Upper lobe of right lung (tissue), 1 donor: ENCODE measurements around the gene RIN3. TPM values are rescaled to one million over a fixed set of nuclear protein-coding genes. Genes with fewer than 3 reads are reported as not detected.

Experiments used
- ATAC-seq: fragments of 200-7000 bp; cut with Tn5 transposase; one replicate; pipeline ENCODE4 v1.9.1; 2020; ENCODE audit warnings: mild to moderate bottlenecking, moderate library complexity
- DNase-seq: peaks from one replicate; pipeline ENCODE4 v3.0.0-alpha.2; 2020
- H3K27ac ChIP-seq: fragments of 200-600 bp; one replicate; pipeline ENCODE4 v1.8.0; 2022
- H3K27me3 ChIP-seq: fragments of 200-600 bp; one replicate; pipeline ENCODE4 v1.8.0; 2022; ENCODE audit warnings: mild to moderate bottlenecking
- H3K36me3 ChIP-seq: fragments of 200-600 bp; one replicate; pipeline ENCODE4 v1.8.0; 2022
- H3K4me1 ChIP-seq: fragments of 200-600 bp; one replicate; pipeline ENCODE4 v1.8.0; 2022
- H3K4me3 ChIP-seq: fragments of 200-600 bp; one replicate; pipeline ENCODE4 v1.8.0; 2022; ENCODE audit warnings: mild to moderate bottlenecking
- H3K9me3 ChIP-seq: fragments of 200-600 bp; one replicate; pipeline ENCODE4 v1.8.0; 2022
- intact Hi-C: fragments of 100-400 bp; cut with DNase I; formaldehyde crosslinking; loops from one replicate; pipeline ENCODE4 v1.11.0; 2022
- total RNA-seq: library from RNA; stranded (reverse); fragmentation: NEBNext Ultra II Directional; extraction: Animal tissue kit (Norgen Biotek cat#: 25700); gene quantifications from one replicate; pipeline ENCODE4 v1.2.1, GENCODE V29; 2021
- TF ChIP-seq, protein P1 (sequence below): fragments of 200-600 bp; IDR thresholded peaks from one replicate; pipeline ENCODE4 v1.8.0; 2022; ENCODE audit warnings: antibody characterized with exemption
- donor health status: DM: no; HTN: yes; CAD: no; lungs with severe emphysema.

Gene RIN3
- total RNA-seq, 1 donor from 2014 or later, result 56.0 TPM

DNA sequence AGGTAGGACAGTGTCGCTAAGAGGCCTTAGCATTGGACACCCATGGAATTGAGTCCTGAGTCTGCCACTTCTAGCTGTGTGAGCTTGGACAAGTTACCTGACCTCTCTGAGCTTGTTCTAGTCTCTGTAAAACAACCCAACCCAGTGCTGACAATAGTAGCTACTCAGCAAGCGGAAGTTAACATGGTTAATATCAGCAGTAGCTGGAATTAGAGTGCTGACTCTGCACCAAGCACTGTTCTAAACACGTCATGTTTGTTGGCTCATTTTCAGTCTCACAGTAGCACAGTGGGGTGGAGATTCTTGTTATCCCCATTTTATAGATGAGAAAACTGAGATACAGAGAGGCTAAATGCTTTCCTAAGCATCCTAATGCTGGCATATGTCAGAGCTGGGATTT lies 47.5 kb upstream of the RIN3 start:
- DNase-seq, result no peak
- Histone ChIP-seq H3K9me3 (no peaks in the 10 kb centered on the region), H3K27me3 (no peaks in the 10 kb centered on the region), H3K36me3 (no peaks in the 10 kb centered on the region), H3K4me1 (peaks cover 11% of the 10 kb centered on the region), H3K4me3 (no peak overlapping the region), H3K27ac (no peak overlapping the region)
- TF ChIP-seq, protein P1, sequence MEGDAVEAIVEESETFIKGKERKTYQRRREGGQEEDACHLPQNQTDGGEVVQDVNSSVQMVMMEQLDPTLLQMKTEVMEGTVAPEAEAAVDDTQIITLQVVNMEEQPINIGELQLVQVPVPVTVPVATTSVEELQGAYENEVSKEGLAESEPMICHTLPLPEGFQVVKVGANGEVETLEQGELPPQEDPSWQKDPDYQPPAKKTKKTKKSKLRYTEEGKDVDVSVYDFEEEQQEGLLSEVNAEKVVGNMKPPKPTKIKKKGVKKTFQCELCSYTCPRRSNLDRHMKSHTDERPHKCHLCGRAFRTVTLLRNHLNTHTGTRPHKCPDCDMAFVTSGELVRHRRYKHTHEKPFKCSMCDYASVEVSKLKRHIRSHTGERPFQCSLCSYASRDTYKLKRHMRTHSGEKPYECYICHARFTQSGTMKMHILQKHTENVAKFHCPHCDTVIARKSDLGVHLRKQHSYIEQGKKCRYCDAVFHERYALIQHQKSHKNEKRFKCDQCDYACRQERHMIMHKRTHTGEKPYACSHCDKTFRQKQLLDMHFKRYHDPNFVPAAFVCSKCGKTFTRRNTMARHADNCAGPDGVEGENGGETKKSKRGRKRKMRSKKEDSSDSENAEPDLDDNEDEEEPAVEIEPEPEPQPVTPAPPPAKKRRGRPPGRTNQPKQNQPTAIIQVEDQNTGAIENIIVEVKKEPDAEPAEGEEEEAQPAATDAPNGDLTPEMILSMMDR, result no peak
- peak; percentile 66 for ATAC-seq
- intact Hi-C loops, result no loop called here

DNA sequence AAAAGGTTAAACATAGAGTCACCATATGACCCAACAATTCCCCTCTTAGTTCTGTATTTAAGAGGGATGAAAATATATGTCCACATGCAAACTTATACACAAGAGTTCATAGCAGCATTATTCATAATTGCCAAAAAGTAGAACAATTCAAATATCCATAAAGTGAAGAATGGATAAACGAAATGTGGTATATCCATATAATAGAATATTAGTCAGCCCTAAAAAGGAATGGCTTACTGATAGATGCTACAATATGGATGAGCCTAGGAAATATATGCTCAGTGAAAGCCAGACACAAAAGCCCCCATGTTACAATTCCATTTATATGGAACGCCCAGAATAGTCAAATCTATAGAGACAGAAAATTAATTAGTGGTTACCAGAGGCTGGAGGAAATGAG lies 44.1 kb upstream of the RIN3 start:
- ATAC-seq (no peak), DNase-seq (no peak)
- H3K27me3 ChIP-seq, result no peaks in the 10 kb centered on the region
- H3K4me1 ChIP-seq, result peaks cover 11% of the 10 kb centered on the region
- intact Hi-C loops, result no loop called here
- TF ChIP-seq, protein P1, result no peak
- no peaks in the 10 kb centered on the region for H3K9me3 ChIP-seq
- no peak overlapping the region for H3K27ac ChIP-seq
- H3K36me3 ChIP-seq, result no peaks in the 10 kb centered on the region
- no peak overlapping the region for H3K4me3 ChIP-seq

DNA sequence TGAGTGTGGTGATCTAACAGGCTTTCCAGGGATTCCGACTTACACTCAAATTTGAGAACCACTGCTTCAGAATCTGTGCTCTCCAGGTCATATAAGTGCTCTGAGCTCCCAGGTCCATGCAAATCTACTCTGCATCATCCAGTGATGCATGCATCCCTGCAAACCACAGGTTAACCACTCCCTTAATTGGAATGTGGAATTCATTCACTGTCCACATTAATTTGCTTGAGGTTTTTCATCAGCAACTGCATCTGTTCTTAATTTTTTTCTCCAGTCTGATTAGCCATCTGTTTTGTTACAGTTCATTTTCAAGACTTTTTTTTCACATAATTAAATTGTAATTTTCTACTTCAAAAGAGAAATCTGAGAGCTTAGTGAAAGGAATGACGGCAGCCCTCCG lies 43.4 kb upstream of the RIN3 start:
- DNase-seq, result no peak
- ATAC-seq, result no peak
- TF ChIP-seq, protein P1, result no peak
- Histone ChIP-seq H3K36me3 (no peaks in the 10 kb centered on the region), H3K27ac (no peak overlapping the region), H3K4me3 (no peak overlapping the region), H3K27me3 (no peaks in the 10 kb centered on the region), H3K9me3 (no peaks in the 10 kb centered on the region), H3K4me1 (peaks cover 11% of the 10 kb centered on the region)
- intact Hi-C loops, result no loop called here

DNA sequence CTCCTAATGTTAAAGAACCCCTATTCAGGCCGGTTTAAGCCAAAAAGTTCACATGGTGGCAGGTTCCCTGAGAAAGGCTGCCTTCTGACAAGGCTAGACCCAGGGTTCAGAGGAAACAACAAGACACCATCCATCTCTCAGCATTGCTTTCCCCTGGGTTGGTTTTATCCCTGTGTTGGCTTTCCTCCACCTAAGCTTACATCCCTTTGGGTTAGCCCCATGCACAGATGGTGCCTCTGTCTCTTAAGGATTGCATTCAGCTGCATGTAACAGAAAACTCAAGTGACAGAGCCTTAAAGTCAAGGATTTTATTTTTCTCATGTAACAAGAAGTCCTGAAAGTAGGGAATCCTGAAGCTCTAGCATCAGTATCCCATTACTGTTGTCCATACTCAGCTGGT lies 42.8 kb upstream of the RIN3 start:
- peaks cover 11% of the 10 kb centered on the region for H3K4me1 ChIP-seq
- H3K9me3 ChIP-seq, result no peaks in the 10 kb centered on the region
- ATAC-seq, result no peak
- intact Hi-C loops, result no loop called here
- TF ChIP-seq, protein P1, result no peak
- no peaks in the 10 kb centered on the region for H3K27me3 ChIP-seq
- H3K27ac ChIP-seq, result no peak overlapping the region
- DNase-seq, result no peak
- H3K4me3 ChIP-seq, result no peak overlapping the region
- H3K36me3 ChIP-seq, result no peaks in the 10 kb centered on the region

DNA sequence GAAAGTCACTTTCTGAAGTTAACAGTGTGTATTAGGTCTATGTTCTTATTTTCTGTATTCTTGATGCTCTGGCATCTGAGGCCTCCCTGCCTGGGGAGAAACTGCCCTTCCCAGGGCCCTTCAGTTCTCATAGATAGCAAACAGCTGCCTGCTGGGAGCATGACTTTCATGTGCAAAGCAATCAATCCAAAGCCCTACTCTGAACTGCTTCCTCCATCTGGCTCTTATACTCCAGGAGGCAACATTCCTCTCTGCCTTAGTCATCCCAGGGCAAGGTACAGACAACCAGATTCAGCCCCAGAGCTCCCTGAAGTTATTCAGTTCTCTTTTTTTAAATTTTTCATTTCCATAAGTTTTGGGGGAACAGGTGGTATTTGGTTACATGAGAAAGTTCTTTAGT lies 41.7 kb upstream of the RIN3 start:
- no peaks in the 10 kb centered on the region for H3K36me3 ChIP-seq
- H3K4me3 ChIP-seq, result no peak overlapping the region
- H3K27ac ChIP-seq, result no peak overlapping the region
- ATAC-seq (no peak), DNase-seq (no peak)
- H3K4me1 ChIP-seq, result peaks cover 11% of the 10 kb centered on the region
- TF ChIP-seq, protein P1, result no peak
- intact Hi-C loops, result no loop called here
- H3K27me3 ChIP-seq, result no peaks in the 10 kb centered on the region
- no peaks in the 10 kb centered on the region for H3K9me3 ChIP-seq

DNA sequence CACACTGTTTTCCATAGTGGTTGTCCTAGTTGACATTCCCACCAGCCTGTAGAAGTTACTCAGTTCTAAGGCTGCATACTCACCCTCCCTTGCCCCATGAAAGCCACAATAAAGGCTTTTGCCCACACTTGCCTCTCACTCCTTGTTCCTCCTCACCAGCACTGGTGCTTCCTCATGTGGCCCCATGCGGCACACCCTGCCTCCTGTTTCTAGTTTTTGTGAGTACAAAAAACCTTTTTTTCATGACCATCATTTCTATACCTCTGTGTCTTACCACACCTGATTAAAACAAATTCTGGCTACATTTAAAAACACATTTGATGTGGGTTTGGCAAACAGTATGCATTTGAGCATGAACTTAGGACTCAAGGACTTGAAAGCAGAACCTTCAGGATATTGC lies 40.7 kb upstream of the RIN3 start:
- Histone ChIP-seq H3K36me3 (no peaks in the 10 kb centered on the region), H3K27me3 (no peaks in the 10 kb centered on the region), H3K4me1 (peaks cover 11% of the 10 kb centered on the region), H3K27ac (no peak overlapping the region), H3K4me3 (no peak overlapping the region), H3K9me3 (no peaks in the 10 kb centered on the region)
- ATAC-seq (peak; percentile 90), DNase-seq (no peak)
- TF ChIP-seq, protein P1, result no peak
- intact Hi-C loops, result no loop called here
